NB4 (cell line): ENCODE measurements around the gene SOCS7.

Experiments
- DNase-seq: peaks from one replicate; pipeline ENCODE4 v3.0.0; 2010; ENCODE audit warnings: low read depth
- H3K4me3 ChIP-seq: one replicate; pipeline ENCODE4 v1.5.1; 2011; ENCODE audit warnings: mild to moderate bottlenecking, low read depth, low read length, moderate library complexity
- CTCF ChIP-seq: IDR thresholded peaks from one replicate; pipeline ENCODE4 v1.5.1; 2012; ENCODE audit warnings: low read depth, low read length
- MAX ChIP-seq: IDR thresholded peaks from 2 replicates; pipeline ENCODE4 v1.6.1; 2011; ENCODE audit warnings: low read depth, low read length
- MYC ChIP-seq: IDR thresholded peaks from 2 replicates; pipeline ENCODE4 v1.6.1; 2011; ENCODE audit warnings: low read depth, low read length
- POLR2A ChIP-seq: IDR thresholded peaks from 2 replicates; pipeline ENCODE4 v1.6.1; 2011; ENCODE audit warnings: mild to moderate bottlenecking; ENCODE audit not compliant: insufficient read length; ENCODE audit errors: extremely low read depth

Gene SOCS7

GRCh38 chr17:38354466-38354865 lies 2.8 kb downstream of the SOCS7 start:
- DNase-seq = no peak
- H3K4me3 ChIP-seq = peak overlapping the region; percentile 3

GRCh38 chr17:38355251-38355650 lies 3.6 kb downstream of the SOCS7 start:
- DNase-seq = no peak
- no peak for TF ChIP-seq POLR2A
- TF ChIP-seq MYC = no peak

More at GRCh38 chr17:38354466-38354865, 2.8 kb downstream of the SOCS7 start:
- TF ChIP-seq MYC = no peak
- TF ChIP-seq CTCF = no peak
- no peak for TF ChIP-seq POLR2A
- TF ChIP-seq MAX = no peak

GRCh38 chr17:38357486-38358123 lies 6.0 kb downstream of the SOCS7 start:
- no peak for DNase-seq
- TF ChIP-seq MAX (no peak), POLR2A (no peak), MYC (no peak), CTCF (no peak)
- H3K4me3 ChIP-seq = no peak overlapping the region

More at GRCh38 chr17:38355251-38355650, 3.6 kb downstream of the SOCS7 start:
- H3K4me3 ChIP-seq = peak overlapping the region; percentile 3

GRCh38 chr17:38358586-38359513 lies 7.2 kb downstream of the SOCS7 start:
- TF ChIP-seq CTCF = no peak
- no peak for TF ChIP-seq POLR2A
- TF ChIP-seq MAX = no peak
- no peak for TF ChIP-seq MYC
- H3K4me3 ChIP-seq = no peak overlapping the region
- no peak for DNase-seq

GRCh38 chr17:38361694-38362465 lies 10.2 kb downstream of the SOCS7 start:
- no peak for DNase-seq
- TF ChIP-seq CTCF (no peak), POLR2A (no peak), MAX (no peak), MYC (no peak)
- no peak overlapping the region for H3K4me3 ChIP-seq
